Spleen (tissue), 7 donors: ENCODE results near the gene ASTL.

Experiments used
- CTCF ChIP-seq, 11 experiments: fragments of 200-600 bp in 7 of 11; fragments of 450-650 bp in 4 of 11; sonication (generic) in 4 of 11; IDR thresholded peaks in 8 of 11; conservative IDR thresholded peaks in 3 of 11; 1 replicate in 7 of 11; 2 replicates in 4 of 11; pipeline versions ENCODE4 v1.4.0 to v1.8.0; 2016 to 2021; ENCODE audit warnings: antibody characterized with exemption in 11 of 11, inconsistent platforms in 4 of 11, mild to moderate bottlenecking in 1 of 11
- POLR2A ChIP-seq, 3 donors: fragments of 450-650 bp; IDR thresholded peaks; one replicate each; pipeline ENCODE4 v1.5.1; 2017; ENCODE audit warnings: antibody characterized with exemption in 3 of 3, mild to moderate bottlenecking in 1 of 3
- donor health status: DM: no; HTN: no; CAD: no; lungs with moderate emphysema.
- donor health status: DM: no; HTN: no; CAD: no.
- donor health status: DM: no; HTN: no; CAD: no.

DNA sequence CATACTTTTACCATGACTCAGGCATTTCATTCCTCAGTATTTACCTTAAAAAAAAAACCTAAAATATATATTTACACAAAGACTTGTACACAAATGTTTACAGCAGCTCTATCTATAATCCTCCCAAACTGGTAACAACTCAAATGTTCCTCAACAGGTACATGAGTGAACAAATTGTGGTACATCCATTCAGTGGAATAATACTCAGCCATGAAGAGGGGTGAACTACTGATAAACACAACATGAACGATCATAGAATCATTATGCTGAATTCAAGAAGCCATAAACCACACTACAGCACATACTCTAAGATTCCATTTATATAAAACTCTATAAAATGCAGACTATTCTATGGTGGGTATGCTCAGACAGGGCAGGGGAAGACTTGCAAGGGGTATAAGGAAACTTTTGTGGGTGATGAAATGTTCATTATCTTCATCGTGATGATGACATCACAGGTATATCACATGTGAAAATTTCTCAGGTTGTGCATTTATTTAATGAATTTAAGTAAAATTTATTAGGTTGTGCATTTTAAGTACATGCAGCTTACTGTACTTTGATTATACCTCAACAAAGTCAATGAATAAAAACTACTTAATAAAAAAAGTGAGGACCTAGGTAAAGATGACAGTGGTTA is 31.7 kb upstream of the ASTL start:
- TF ChIP-seq CTCF (IDR thresholded peaks at IDR 0.05 in 8 of 11, conservative IDR thresholded peaks at IDR 0.05 in 3 of 11) (no peak), POLR2A (IDR thresholded peaks at IDR 0.05) (no peak)
